ENCODE measurements around the gene CIRBP. TPM values are rescaled to one million over a fixed set of nuclear protein-coding genes. Genes with fewer than 3 reads are reported as not detected.

Gene CIRBP
- total RNA-seq, 1 experiment from 2014 or later, result 263 TPM

DNA sequence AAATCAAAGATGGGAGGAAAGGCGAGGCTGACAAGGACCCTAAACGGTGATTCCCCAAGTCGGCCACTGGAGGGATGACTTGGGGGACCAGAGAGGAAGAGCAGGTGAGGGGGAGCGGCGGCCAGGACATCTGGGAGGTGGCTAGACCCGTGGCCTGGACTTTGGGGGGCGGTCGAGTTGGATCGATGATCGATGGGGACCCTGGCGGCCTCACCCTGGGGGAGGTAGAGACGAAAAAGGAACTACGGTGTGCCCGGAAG, 7.7 kb upstream of the CIRBP start:
- H2AFZ ChIP-seq (ENCODE audit: low read length), result no peak overlapping the region
- H3K14ac ChIP-seq (ENCODE audit: insufficient read depth, low read length), result peak overlapping the region; percentile 84
- no peak overlapping the region for H2BK120ac ChIP-seq (ENCODE audit: low read depth, low read length, poor library complexity, severe bottlenecking)
- no peak overlapping the region for H3K23ac ChIP-seq (ENCODE audit: insufficient read length, low read depth, low read length)
- Mint-ChIP-seq H3K27ac (peak overlapping the region; percentile 74 to 96 (median 96); a peak in 6 of 7 replicates), H3K27me3 (ENCODE audit: low read depth) (no peaks in the 10 kb centered on the region; the same call in 1 of the 2 replicates), H3K36me3 (ENCODE audit: insufficient read depth in 1 of 3, low read depth in 3 of 3) (peaks cover 8 to 34% (median 18%) of the 10 kb centered on the region in 3 experiments), H3K4me3 (peak overlapping the region; percentile 84 to 93), H3K9me3 (no peaks in the 10 kb centered on the region; a peak in 1 of 5 replicates), H3K4me1 (peaks cover 59 to 62% of the 10 kb centered on the region in 2 experiments)
- H3K23me2 ChIP-seq (ENCODE audit: insufficient read length, low read depth, low read length, poor library complexity, severe bottlenecking), result peaks cover 23% of the 10 kb centered on the region
- H3K79me2 ChIP-seq (ENCODE audit: insufficient read depth, low read length), result no peaks in the 10 kb centered on the region
- H3K27ac ChIP-seq (ENCODE audit: insufficient read length, low read depth, low read length), result no peak overlapping the region
- H3K9ac ChIP-seq (ENCODE audit: extremely low read depth, insufficient read length, low read length), result peak overlapping the region; percentile 41
- H2BK20ac ChIP-seq (ENCODE audit: low read depth, low read length, poor library complexity, severe bottlenecking), result no peak overlapping the region
- H3K4me1 ChIP-seq (ENCODE audit: insufficient read depth, low read length), result peaks cover 4% of the 10 kb centered on the region; the same call in 1 of the 2 replicates
- no peak overlapping the region for H2BK15ac ChIP-seq (ENCODE audit: low read depth, low read length)
- H3K9me3 ChIP-seq (ENCODE audit: control insufficient read depth, low read depth, low read length), result no peaks in the 10 kb centered on the region
- H4K5ac ChIP-seq (ENCODE audit: insufficient read length, low read depth, low read length), result no peak overlapping the region
- no peak overlapping the region for H2BK5ac ChIP-seq (ENCODE audit: insufficient read length, low read length)
- H3K79me1 ChIP-seq (ENCODE audit: insufficient read depth, low read depth, low read length, poor library complexity, severe bottlenecking), result no peaks in the 10 kb centered on the region
- H2BK12ac ChIP-seq (ENCODE audit: insufficient read length, low read depth, low read length), result no peak overlapping the region
- no peak overlapping the region for H4K8ac ChIP-seq (replicated peaks; ENCODE audit: insufficient read length, low read depth, low read length)
- no CpG with 5 or more reads among the region's 14 CpGs for WGBS (ENCODE audit: extremely low coverage, insufficient read length, low lambda C conversion rate)
- H4K20me1 ChIP-seq (ENCODE audit: control insufficient read depth, insufficient read depth, insufficient read length), result no peaks in the 10 kb centered on the region
- no peak overlapping the region for H4K91ac ChIP-seq (ENCODE audit: insufficient read length, low read depth, low read length)
- no peak overlapping the region for H3K4ac ChIP-seq (ENCODE audit: low read depth, low read length)
- DNase-seq, result no peak
- TF ChIP-seq, protein P1, sequence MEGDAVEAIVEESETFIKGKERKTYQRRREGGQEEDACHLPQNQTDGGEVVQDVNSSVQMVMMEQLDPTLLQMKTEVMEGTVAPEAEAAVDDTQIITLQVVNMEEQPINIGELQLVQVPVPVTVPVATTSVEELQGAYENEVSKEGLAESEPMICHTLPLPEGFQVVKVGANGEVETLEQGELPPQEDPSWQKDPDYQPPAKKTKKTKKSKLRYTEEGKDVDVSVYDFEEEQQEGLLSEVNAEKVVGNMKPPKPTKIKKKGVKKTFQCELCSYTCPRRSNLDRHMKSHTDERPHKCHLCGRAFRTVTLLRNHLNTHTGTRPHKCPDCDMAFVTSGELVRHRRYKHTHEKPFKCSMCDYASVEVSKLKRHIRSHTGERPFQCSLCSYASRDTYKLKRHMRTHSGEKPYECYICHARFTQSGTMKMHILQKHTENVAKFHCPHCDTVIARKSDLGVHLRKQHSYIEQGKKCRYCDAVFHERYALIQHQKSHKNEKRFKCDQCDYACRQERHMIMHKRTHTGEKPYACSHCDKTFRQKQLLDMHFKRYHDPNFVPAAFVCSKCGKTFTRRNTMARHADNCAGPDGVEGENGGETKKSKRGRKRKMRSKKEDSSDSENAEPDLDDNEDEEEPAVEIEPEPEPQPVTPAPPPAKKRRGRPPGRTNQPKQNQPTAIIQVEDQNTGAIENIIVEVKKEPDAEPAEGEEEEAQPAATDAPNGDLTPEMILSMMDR (conservative IDR thresholded peaks at IDR 0.05), result peak; percentile 47
- no peak overlapping the region for H3T11ph ChIP-seq (ENCODE audit: low read length)
- H3K4me2 ChIP-seq (ENCODE audit: insufficient read depth, insufficient read length, low read length), result peak overlapping the region; percentile 84
- H2AK5ac ChIP-seq (ENCODE audit: insufficient read length, low read length), result no peak overlapping the region
- no peak overlapping the region for H3K56ac ChIP-seq (ENCODE audit: insufficient read length, low read depth, low read length)
- H3K18ac ChIP-seq (ENCODE audit: insufficient read length, low read depth, low read length), result peak overlapping the region; percentile 70
- no peaks in the 10 kb centered on the region for H3K27me3 ChIP-seq (ENCODE audit: insufficient read depth, low read length)
